COLO668 (cell line): ENCODE results near the gene RASAL1.
A peak's percentile ranks its signal among the peaks of the same experiment; 100 is the strongest.
"Not testable (repeated sequence)": the region's sequence is repeated elsewhere in the genome, so short reads cannot be mapped to it uniquely, and the experiment has no call there.

Experiments
- DNase-seq: peaks from one replicate; lab custom pipeline; 2025; ENCODE audit not compliant: unreplicated experiment; lab: John Stamatoyannopoulos, UW

The RASAL1 gene

DNA sequence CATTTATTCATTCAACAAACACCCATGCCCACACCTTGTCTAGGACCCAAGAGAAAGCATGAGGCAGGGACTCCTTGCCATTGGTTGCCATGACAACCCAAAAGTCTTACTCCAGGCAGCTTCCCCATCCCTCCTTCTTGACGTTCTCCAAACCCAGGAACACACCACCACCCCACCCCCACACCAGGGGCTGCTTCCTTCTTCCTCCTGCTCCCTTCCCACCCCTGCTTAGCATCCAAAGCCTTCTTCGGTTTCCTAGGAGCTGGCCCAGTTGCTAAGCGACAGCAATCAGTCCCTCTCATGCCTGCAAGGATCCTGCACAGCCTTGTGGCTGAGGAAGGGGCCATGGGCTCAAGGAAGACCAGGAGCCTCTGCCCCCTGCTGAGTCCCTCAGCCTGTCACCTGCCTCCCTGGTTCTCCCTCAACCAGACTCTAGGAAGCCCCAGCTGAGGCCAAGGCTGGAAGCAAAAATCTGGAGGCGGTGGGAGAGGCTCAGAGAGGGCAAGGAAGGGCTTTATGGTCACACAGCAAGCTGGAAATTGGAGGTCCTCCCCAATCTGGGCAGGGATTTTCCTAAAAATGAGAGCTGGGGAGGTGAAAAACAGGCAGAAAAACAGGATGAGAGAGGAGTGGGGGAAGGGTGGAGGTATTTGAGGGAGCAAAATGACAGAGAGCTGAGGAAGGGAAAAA, 15.4 kb downstream of the RASAL1 start:
- DNase-seq: peak; percentile 51

DNA sequence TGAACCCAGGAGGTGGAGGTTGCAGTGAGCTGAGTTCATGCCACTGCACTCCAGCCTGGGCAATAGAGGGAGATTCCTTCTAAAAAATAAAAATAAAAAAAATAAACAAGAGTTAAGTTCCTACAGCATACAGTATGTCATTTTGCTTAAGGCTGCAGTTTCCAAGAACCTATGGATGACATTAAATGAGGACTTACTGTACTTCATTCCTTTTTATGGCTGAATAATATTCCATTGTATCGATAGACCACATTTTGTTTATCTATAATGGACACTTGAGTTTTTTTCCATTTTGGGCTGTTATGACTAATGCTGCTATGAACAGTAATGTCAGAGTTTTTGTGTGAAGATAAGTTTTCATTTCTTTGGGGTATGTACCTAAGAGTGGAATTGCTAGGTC, 17.4 kb downstream of the RASAL1 start:
- DNase-seq: no peak

DNA sequence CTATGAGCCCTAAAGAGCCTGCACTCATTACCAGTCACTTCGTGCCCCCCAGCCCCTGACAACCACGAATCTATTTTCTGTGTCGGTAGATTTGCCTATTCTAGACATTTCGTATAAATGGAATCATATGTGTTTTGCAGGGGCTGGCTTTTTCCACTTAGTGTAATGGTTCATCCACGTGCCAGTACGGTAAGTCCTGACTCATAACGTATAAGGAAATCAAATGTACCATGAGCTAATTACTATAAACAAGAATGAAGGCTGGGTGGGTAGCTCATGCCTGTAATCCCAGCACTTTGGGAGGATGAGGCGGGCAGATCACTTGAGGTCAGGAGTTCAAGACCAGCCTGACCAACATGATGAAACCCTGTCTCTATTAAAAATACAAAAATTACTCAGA, 17.9 kb downstream of the RASAL1 start:
- not testable (repeated sequence) for DNase-seq

DNA sequence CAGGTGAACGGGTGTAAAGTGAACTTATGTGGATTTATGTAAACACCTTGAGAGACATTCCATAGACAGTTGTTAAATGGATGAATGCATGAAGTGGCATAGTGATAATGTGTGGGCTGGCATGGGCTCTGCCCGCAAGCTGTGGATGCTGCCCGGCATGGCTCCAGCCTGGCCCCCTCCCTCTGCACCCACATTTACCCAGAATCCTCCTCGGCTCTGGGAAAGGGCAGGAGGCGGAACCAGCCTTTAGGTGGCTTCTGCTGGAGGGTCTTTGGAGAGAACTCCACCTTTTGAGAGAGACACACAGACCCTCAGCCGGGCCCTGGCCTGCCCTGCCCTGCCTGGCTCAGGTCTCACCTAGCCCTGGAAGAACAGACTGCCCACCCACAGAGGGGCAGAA, 18.7 kb downstream of the RASAL1 start:
- peak; percentile 66 for DNase-seq

DNA sequence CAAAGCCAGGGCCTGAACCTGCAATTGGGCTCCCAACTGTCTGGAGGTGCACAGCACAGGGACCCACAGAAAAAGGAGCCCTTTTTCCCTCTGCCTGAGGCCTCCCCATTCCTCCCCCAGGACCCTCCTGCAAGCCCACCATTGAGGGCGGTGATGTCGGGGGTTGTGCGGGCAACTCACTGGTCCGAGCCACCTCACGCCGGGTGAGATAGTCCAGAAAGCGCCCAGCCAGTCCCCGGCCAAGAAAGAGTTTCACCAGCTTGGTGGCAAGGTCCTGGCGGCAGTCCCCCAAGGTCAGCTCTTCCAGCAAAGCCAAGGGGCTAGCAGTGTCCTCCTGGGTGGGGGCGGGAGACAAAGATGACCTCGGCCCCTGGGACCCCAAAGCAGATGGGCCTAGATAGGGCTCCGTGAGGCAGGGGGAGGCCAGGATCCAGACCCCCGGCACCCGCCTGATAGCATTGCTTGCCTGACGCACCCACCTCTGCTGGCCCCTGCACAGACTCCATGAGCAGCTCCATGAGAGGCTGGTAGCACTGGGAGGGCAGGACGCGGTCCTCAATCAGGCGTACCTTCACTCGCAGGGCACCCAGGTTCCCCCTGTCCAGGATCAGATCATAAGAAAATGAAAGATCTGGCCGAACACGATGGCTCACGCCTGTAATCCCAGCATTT, 20.0 kb downstream of the RASAL1 start:
- no peak for DNase-seq

DNA sequence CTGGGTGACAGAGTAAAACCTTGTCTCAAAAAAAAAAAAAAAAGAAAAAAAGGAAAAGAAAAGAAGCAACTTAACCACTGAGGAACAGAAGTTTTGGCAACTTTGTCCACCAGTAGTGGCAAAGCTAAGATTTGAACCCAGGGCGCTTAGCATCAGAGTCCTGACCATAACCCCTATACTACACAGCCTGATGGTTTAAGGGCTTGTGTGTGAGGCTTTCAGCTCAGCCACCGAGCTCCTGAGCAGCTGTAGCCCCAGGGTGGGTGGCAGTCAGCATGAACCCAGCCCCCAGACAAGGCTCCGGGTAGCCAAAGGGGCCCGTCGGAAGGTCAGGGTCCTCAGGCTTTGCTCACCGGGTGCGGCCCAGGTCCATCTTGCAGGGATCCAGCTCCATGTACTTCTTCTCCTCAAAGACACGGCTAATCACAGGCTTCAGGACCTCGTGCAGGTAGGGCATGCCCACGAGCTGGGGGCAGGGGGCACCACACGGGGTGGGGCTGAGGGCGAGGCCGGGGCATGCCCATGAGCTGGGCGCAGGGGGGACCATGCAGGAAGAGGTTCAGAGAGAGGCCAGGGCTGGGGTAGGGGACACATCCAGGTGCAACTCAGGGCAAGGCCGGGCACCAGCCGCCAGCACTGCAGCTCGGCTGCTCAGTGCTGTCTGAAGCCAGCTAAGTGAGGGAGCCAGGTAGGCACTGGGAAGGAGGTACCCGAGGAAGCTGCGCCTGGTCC, 20.9 kb downstream of the RASAL1 start:
- no peak for DNase-seq

DNA sequence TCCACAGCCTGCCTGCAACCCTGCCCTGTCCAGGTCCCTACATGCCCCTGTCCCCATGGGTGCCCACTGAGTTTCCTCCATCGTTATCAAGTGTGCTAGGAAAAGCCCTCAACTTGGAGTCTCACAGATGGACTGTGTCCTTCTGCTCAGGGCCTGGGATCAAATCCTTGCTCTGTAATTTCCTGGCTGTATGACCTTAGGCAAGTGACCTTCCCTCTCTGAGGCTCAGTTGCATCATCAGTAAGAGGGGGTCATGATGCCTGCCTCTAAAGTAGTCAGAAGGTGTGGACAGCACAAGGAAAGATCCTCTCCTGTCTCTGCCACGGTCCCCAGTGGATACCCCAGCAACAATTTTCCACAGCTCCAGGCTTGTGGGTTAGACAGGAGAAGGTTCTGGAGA, 22.2 kb downstream of the RASAL1 start:
- DNase-seq: no peak

DNA sequence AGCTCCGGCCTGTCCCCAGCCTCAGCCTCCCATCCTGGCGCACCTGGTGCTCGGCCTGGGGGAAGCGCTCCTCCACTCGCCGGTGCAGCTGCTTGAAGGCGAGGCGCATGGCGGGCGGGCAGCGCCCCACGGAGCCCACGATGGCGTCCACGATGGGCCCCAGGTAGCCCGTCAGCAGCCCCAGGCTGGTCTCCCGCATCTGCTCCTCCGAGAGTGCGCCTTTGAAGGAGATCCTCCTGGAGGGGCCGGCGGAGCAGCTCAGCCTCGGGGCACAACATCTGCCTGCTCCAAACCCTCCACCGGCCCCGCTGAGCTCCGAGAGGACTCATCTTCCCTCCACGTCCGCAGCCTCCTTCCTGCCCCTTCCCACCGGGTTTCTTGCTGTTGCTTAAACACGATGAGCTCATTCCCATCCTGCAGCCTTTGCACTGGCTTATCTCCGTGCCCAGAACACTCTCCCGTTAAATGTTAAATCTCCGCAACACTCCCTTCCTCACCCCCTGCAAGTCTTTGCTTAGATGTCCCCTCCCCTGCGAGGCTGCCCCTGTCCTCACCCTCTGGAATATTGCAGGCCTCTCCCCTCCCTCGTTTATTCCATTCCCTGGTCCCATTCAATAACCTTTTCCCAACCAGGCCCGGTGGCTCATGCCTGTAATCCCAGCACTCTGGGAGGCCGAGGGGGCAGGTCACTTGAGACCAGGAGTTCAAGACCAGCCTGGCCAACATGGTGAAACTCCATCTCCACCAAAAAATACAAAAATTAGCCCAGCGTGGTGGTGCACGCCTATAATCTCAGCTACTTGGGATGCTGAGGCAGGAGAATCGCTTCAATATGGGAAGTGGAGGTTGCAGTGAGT, 23.3 kb downstream of the RASAL1 start:
- DNase-seq: no peak

DNA sequence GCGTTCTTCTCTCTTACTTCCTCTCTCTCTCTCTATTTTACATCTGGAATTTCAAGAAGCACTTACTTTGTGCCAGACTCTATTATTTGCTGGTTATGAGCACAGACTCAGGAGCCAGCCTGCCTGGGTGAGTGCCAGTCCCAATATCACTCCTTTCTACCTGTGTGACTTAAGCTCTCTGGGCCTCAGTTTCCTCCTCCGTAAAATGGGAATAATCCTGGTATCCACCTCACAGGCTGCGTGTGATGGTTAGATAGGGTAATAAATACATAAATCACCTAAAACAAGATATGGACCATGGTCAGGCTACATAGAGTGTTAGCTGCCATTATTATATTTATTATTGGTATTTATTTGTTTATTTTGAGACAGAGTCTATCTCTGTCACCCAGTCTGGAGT, 24.3 kb downstream of the RASAL1 start:
- no peak for DNase-seq

DNA sequence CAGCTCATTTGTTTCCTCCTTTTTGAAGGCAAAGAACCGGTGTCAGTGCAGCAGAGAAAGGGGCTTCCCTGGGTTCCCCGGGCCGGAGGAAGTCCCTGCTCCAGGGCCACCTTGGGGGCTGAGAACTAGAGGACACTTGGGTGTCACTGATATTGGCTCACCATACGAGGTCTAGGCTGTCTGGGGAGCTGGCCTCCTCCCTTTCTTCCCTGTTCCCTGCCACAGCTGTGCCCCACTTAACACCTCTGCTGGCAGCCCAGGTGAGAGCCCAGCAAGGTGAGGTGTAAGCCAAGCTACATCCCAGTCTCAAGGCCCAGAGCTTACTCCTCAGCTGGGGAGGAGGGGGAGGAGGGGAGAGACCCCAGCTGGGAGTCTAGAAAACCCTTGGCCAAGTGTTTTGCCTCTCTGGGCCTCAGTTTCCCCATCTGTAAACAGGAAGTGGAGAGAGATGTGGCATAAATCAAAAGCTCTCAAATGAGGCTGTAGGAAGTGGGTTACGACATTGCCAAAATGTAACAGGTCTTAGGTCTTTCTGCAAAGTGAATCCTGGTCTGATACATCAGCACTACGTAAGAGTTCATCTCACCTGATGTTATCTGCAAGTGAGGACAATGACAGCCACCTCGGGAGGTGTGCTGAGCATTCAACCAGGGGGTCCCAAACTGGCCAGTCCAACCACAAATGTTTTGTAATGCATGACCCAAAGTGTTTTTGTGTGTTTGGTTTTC, 25.5 kb downstream of the RASAL1 start:
- no peak for DNase-seq

DNA sequence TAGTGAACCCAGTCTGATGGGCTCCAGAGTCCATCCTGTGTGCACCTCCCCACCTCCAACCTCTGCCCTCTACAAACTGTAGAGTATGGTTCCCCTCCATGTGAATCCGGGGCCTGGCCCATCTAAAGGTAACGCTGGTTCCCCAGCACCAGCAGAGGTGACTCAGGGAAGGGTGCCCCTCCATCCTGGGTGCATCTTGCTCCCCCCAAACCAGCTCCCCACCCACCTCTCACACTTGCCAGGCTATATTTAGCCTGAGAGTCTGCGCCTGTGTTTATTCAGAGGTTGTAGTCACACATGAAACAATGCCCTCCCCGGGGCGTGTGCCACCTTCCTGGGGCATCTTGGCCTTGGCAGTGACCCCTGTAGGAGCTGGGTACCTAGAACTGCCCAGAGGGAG, 26.2 kb downstream of the RASAL1 start:
- no peak for DNase-seq

DNA sequence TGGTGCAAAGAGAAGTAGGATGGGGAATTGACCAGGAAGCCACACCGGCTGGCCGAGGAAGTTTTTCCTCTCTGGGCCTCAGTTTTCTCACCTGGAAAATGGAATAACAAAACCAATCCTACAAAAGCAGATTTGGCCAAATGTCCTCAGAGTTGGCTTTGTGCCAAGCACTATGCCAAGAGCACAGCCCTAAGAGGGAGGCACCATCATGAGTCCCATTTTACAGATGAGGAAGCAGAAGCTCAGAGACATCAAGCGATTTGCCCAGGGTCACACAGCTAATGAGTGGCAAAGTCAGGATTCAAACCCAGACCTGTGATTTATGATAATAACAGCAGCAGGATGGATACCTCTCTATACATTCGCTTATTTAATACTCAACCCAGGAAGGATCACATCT, 27.3 kb downstream of the RASAL1 start:
- DNase-seq: no peak

DNA sequence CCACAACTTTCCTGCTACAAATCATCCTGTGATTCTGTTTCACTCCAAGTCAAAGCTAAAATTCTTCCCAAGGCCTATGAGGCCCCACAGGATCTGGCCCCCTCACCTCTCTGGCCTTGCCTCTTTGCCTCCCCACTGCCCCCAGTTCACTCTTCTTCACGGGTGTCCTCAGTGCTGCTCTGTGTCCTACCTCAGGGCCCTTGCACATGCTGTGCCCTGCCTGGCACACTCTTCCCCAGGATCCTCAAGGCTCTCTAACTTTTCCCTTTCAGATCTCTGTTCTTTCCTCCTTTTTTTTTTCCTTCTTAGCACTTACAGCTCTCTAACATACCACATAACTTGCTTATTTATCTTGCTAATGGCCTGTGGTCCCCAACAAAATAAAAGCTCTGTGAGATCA, 29.2 kb downstream of the RASAL1 start:
- no peak for DNase-seq

DNA sequence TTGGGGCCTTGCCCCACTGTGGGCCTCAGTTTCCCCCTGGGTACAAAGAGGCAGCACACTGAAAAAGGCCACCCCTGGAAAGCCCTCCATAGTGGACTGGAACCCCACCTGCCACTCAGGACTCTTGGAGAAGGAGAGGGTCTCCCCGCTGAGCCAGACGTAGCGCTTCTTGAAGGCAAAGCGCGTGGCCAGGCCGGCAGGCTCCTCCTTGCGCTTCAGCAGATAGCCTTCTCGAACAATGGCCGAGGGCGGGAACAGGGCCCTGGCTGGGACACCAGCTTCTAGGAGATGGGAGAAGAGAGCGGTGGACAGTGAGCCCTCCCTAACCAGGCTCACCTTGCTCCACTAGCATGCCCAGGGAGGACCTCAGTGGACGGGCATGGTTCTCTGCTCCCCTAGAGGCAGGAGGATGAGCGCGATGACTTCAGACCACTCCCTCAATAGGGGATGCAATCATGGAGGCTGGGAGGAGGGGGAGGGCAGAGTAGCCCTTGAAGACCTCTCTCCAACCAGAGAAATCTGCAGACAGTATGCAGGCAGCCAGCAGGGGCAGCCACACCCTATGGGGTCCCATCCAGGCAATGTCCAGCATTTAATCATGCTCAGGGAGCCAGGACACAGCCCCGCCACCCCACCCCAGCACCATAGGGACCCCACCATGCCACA, 29.8 kb downstream of the RASAL1 start:
- no peak for DNase-seq

DNA sequence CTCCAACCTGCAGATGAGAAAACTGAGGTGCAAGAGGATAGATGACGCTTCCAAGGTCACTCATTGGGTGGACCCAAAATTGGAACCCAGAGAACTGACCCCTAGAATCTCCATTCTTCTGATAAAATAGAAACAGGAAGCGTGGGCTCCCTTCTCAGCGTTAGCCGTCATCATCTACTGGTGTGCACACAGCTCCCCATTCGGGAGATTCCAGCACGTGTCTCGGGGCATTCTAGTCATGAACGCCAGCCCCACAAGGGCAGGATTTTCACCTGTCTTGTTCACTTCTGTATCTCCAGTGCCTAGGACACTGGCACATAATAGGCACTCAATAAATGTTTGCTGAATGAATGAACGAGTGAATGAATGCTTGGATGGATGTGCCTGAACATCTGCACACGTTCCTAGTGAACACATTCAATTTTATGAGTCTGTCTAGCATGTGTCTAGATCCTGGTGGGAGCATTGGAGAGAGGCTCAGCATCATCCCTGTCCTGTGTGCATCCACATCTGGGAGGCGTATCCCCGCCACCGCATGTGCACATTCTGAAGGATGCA, 30.5 kb downstream of the RASAL1 start:
- no peak for DNase-seq

DNA sequence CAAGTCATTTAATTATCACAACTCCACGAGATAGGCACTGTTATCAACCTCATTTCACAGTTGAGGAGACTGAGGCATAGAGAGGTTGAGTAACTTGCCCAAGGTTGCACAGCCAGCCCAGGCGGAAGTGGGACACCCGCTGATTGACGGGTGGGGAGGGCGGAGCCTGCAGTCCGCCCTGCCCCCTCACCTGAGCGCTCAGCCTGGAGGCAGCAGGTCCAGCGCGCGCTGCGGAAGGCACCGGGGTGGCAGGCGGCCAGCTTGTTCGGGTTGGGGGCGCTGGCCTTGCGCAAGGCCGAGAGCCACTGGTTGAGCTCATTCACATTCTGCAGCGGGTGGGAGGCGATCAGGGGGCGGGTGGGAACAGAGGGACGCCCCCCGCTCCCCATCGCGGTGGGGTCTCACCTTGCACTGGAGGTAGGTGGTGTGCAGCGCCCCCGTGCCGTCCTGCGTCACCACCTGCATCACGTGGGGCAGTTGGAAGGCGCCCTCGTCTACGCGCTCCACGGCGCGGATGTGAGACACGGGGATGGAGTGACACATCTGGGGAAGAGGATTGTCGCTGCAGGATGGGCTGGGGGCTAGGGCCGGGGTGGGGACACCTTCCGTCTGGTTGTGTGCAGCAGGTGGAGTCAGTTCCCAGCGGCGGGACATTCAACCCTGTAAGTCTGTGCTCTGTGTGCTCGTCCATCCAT, 31.7 kb downstream of the RASAL1 start:
- peak; percentile 26 for DNase-seq

DNA sequence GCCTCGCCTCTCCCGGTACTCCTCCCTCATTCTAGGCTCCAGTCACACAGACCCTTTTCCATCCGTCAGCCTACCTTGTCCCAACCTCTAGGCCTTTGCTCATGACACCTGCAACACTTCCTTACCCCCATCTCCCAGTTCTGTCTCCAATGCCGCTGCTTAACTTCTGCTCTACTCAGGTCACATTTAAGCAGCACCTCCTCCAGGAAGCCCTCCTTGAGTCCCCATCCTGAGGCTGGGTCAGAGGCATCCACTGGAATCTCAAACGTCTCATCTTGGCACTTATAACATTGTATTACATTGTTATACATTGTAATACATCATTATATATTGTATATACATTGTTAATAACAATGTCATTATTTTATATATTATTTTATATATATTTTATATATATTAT, 32.8 kb downstream of the RASAL1 start:
- DNase-seq: no peak

DNA sequence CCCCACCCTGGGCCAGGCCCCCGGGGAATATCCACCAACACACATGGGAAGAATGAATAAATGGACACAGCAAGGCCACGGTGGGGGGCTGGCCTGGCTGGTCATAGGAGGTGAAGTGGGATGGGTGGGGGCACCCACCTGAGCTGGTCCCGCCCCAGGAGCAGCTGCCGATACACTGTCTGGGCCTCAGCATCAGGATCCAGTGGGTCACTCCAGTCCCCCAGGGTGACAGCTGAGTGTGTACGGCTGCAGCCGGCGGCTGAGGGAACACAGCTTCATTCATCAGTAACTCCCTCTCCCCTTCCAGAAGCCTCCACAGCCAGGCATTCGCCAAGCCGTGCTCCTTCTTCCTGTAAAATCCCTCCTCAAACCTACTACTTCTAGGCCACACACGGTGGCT, 33.8 kb downstream of the RASAL1 start:
- no peak for DNase-seq

DNA sequence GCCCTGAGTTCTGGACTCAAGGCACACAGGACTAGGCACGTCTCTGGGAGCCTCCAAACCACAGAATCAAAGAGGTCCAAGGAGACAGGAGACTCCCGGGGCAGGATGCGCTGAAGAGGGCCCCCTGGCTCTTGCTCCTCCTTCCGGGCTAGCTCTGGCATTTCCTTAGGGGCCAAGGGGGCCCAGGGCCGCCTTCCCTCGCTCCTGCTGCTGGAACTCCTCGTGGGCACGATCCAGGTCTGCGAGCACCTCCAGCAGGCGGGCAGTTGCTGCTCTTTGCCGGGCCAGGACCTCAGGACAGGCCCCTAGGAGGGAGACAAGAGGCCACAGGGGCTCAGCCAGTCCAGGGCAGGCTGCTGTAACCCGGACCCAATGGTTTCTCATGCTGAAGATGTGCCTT, 35.8 kb downstream of the RASAL1 start:
- DNase-seq: no peak
